ENCODE data around the gene AHCTF1.

Gene AHCTF1

DNA sequence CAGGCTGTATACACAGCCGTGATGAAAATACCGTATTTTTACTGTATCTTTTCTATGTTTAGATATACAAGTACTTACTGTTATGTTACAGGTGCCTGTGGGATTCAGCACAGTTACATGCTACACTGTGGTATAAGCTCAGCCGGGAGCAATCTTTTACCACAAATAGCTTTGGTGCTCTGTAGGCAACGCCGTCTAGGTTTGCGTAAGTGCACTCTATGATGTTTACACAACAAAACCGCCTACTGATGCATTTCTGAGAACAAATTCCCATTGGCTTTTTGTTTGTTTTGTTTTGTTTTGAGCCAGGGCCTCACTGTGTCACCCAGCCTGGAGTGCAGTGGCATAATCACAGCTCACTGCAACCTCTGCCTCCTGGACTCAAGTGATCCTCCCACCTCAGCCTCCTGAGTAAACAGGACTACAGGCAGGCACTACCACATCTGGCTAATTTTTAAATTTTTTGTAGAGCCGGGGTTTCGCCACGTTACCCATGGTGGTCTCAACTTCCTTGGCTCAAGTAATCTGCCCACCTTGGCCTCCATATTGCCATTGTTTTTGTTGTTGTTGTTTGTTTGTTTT lies 126.5 kb downstream of the AHCTF1 start:
- Mint-ChIP-seq H3K36me3 (ENCODE audit: low read depth) (no peaks in the 10 kb centered on the region), H3K9me3 (no peaks in the 10 kb centered on the region), H3K4me3 (no peak overlapping the region), H3K4me1 (ENCODE audit: low read depth) (no peaks in the 10 kb centered on the region), H3K27ac (no peak overlapping the region), H3K27me3 (no peaks in the 10 kb centered on the region)

GRCh38 chr1:246803883-246804282 lies 127.9 kb downstream of the AHCTF1 start:
- Mint-ChIP-seq H3K4me3 (no peak overlapping the region), H3K27ac (no peak overlapping the region), H3K4me1 (ENCODE audit: low read depth) (no peaks in the 10 kb centered on the region), H3K9me3 (no peaks in the 10 kb centered on the region), H3K36me3 (ENCODE audit: low read depth) (no peaks in the 10 kb centered on the region), H3K27me3 (no peaks in the 10 kb centered on the region)

DNA sequence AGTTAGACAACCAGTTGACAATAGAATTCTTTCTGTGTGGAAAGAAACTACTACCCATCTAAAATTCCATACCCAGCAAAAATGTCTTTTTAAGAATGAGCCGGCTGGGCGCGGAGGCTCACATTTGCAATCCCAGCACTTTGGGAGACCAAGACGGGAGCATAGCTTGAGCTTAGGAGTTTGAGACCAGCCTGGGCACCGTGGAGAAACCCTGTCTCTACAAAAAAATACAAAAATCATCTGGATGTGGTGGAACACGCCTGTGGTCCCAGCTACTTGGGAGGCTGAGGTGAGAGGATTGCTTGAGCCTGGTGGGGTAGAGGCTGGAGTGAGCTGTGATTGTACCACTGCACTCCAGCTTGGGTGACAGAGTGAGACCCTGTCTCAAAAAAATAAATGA lies 128.4 kb downstream of the AHCTF1 start:
- Mint-ChIP-seq H3K9me3 (no peaks in the 10 kb centered on the region), H3K36me3 (ENCODE audit: low read depth) (no peaks in the 10 kb centered on the region), H3K4me1 (ENCODE audit: low read depth) (no peaks in the 10 kb centered on the region), H3K27me3 (no peaks in the 10 kb centered on the region), H3K27ac (no peak overlapping the region), H3K4me3 (no peak overlapping the region)

GRCh38 chr1:246801241-246802020 lies 130.3 kb downstream of the AHCTF1 start:
- no peaks in the 10 kb centered on the region for H3K9me3 Mint-ChIP-seq
- no peak overlapping the region for H3K4me3 Mint-ChIP-seq
- H3K27me3 Mint-ChIP-seq, result no peaks in the 10 kb centered on the region
- H3K27ac Mint-ChIP-seq, result no peak overlapping the region
- H3K36me3 Mint-ChIP-seq (ENCODE audit: low read depth), result no peaks in the 10 kb centered on the region
- H3K4me1 Mint-ChIP-seq (ENCODE audit: low read depth), result no peaks in the 10 kb centered on the region

DNA sequence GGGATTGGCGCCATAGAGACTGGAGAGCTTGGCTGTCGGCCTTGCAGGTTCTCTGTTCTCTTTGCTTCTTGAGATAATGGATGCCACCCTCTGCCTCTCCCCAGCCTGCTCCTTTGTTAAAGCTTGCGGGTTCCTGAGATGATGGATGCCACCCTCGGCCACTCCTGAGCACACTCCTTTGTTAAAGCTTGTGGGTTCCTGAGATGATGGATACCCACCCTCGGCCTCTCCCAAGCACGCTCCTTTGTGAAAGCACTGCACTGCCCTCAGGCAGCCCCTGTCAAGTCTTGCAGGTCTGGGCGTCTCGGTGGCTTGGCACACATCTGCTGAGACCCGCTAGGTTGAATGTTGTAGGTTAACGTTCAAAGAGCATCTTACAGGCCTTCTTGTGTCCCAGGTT lies 131.0 kb downstream of the AHCTF1 start:
- H3K4me3 Mint-ChIP-seq, result no peak overlapping the region
- H3K9me3 Mint-ChIP-seq, result no peaks in the 10 kb centered on the region
- H3K36me3 Mint-ChIP-seq (ENCODE audit: low read depth), result no peaks in the 10 kb centered on the region
- no peaks in the 10 kb centered on the region for H3K4me1 Mint-ChIP-seq (ENCODE audit: low read depth)
- no peaks in the 10 kb centered on the region for H3K27me3 Mint-ChIP-seq
- H3K27ac Mint-ChIP-seq, result no peak overlapping the region

- Mint-ChIP-seq H3K36me3 (ENCODE audit: low read depth) (no peaks in the 10 kb centered on the region), H3K27ac (no peak overlapping the region), H3K4me3 (no peak overlapping the region), H3K9me3 (no peaks in the 10 kb centered on the region), H3K27me3 (no peaks in the 10 kb centered on the region), H3K4me1 (ENCODE audit: low read depth) (no peaks in the 10 kb centered on the region)
Observed at GRCh38 chr1:246800356-246800755, 131.4 kb downstream of the AHCTF1 start.

GRCh38 chr1:246798606-246799496 lies 132.9 kb downstream of the AHCTF1 start:
- Mint-ChIP-seq H3K27ac (no peak overlapping the region), H3K27me3 (no peaks in the 10 kb centered on the region), H3K4me1 (ENCODE audit: low read depth) (no peaks in the 10 kb centered on the region), H3K4me3 (no peak overlapping the region), H3K9me3 (no peaks in the 10 kb centered on the region), H3K36me3 (ENCODE audit: low read depth) (no peaks in the 10 kb centered on the region)

DNA sequence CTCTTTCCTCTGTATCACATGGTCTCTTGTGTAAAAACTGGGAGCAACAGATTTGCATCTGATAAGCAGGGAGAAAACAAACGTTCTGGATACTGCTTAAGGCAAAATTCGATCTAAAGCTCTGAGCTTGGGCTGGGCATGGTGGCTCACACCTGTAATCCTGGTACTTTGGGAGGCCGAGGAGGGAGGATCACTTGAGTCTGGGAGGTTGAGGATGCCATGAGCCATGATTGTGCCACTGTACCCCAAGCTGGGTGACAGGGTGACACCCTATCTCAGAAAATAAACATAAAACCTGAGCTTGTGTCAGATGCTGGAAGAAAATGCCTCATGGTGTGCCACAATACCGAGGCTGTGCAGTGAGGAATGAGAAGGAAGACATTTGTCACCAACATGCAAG lies 133.6 kb downstream of the AHCTF1 start:
- no peaks in the 10 kb centered on the region for H3K9me3 Mint-ChIP-seq
- no peaks in the 10 kb centered on the region for H3K27me3 Mint-ChIP-seq
- H3K36me3 Mint-ChIP-seq (ENCODE audit: low read depth), result no peaks in the 10 kb centered on the region
- H3K27ac Mint-ChIP-seq, result no peak overlapping the region
- no peaks in the 10 kb centered on the region for H3K4me1 Mint-ChIP-seq (ENCODE audit: low read depth)
- no peak overlapping the region for H3K4me3 Mint-ChIP-seq

DNA sequence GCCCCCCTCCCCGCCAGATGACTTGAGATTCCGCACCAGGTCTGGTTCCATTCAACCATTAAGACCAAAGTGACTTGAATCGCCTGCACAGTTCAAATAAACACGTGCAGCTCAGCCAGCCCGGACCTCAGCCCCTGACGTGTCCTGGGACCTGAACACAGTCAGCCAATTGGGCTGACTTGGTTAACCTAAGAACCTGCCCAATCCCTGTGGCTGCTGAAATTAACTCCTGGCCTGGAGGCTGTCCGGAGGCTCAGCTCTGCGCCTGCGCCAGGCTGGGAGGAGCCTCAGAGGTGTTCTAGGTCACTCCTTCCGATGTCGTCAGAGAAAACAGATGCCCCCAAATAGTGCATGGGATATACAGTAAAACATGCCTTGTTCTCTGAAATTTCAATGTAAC lies 134.2 kb downstream of the AHCTF1 start:
- Mint-ChIP-seq H3K27ac (no peak overlapping the region), H3K36me3 (ENCODE audit: low read depth) (no peaks in the 10 kb centered on the region), H3K27me3 (no peaks in the 10 kb centered on the region), H3K4me3 (no peak overlapping the region), H3K9me3 (no peaks in the 10 kb centered on the region), H3K4me1 (ENCODE audit: low read depth) (no peaks in the 10 kb centered on the region)

DNA sequence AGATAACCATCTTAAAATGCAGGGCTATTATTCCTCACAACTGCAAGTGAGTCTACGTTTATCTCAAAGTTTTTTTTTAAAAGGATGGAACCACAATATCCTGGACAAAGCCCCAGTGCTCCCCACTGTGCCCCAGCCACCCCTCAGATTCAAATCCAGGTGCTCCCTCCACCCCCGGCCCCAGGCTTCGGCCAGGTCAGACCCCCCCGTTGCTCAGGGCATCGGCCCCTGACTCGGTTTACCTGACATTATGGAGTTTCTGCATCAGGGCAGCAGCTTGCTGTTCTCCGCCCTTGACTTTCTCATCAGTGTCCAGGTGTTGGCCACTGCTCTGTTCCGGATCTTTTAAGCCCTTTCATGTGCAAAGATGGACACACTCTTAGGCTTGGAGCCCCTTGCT lies 134.6 kb downstream of the AHCTF1 start:
- Mint-ChIP-seq H3K36me3 (ENCODE audit: low read depth) (no peaks in the 10 kb centered on the region), H3K27ac (no peak overlapping the region), H3K4me1 (ENCODE audit: low read depth) (no peaks in the 10 kb centered on the region), H3K4me3 (no peak overlapping the region), H3K9me3 (no peaks in the 10 kb centered on the region), H3K27me3 (no peaks in the 10 kb centered on the region)

- H3K27me3 Mint-ChIP-seq, result no peaks in the 10 kb centered on the region
- H3K4me3 Mint-ChIP-seq, result no peak overlapping the region
- no peaks in the 10 kb centered on the region for H3K9me3 Mint-ChIP-seq
- H3K36me3 Mint-ChIP-seq (ENCODE audit: low read depth), result no peaks in the 10 kb centered on the region
- H3K4me1 Mint-ChIP-seq (ENCODE audit: low read depth), result no peaks in the 10 kb centered on the region
- H3K27ac Mint-ChIP-seq, result no peak overlapping the region
Observed at GRCh38 chr1:246795906-246796694, 135.6 kb downstream of the AHCTF1 start.

DNA sequence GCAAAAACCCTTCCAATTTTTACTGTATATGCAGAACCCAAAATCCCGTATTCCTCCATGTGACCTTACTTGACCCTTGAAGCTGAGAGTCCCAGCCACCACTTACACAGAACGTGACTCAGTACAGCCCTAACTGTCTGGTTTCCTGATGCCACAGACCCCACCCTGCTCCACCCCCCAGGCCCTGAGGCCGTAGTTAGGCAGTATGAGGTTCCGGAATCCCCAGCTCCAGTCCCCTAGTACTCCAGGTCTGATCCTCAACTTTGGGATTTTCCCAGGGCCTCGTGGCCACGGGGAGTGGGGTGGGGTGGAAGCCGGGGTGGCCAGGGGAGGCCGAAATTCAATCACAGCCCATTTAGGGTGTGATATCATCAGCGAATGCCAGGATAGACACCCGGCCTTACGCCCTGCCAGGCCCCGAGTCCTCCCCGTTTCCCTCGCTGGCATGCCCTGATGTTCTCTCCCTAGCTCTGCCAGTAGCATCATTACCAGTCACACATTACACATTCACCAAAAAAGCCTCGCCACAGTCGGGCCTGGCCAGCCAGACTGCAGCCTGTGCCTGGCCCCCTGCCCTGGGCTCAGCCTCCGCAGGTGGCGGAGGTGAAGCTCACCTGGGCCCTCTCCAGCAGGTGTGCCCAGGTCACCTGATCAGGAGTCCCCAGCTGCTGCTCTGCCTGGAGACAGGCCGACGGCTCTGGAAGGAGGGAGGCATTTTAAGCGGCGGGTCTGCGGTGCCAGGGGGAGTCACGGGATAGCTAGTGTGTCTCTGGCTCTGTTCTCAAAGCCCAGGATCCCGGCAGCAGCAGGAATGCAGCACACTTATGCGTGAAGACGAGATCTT lies 136.7 kb downstream of the AHCTF1 start:
- no peaks in the 10 kb centered on the region for H3K36me3 Mint-ChIP-seq (ENCODE audit: low read depth)
- H3K4me3 Mint-ChIP-seq, result no peak overlapping the region
- no peaks in the 10 kb centered on the region for H3K4me1 Mint-ChIP-seq (ENCODE audit: low read depth)
- no peaks in the 10 kb centered on the region for H3K9me3 Mint-ChIP-seq
- no peak overlapping the region for H3K27ac Mint-ChIP-seq
- peaks cover 4% of the 10 kb centered on the region for H3K27me3 Mint-ChIP-seq

DNA sequence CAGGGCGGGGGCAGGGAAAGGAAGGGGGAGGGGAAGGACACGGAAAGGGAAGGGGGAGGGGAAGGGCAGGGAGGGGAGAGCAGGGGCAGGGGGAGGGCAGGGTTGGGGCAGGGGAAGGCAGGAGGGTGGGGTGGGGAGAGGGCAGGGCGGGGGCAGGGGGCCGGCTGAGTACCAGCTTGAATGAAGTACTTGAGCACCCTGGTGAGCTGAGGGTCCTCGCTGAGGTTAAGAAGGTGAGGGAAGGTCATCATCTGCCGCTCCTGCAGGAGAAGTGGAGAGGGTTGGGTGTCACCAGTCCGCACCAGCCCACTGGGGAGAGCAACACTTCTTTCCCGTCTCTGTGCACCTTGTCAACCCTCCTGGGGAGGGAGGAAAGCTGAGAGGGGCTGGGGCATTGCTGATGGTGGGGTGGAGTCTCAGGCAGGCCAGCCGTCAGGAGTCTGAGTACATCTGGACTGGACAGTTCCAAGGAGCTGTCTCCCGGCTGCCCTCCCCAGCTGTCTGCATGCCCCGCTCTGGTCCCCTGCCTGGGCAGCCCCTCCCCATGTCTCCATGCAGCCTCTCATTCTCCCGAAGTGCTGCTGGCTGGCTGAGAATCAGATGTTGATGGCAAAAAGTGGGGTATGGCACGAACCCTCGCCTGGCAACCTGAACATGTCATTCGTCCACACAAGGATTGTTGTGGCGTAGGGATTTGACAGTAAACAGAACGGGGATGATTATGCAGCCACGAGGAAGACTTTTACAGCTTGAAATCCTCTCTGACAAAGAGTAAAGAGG lies 137.5 kb downstream of the AHCTF1 start:
- H3K27ac Mint-ChIP-seq, result no peak overlapping the region
- peaks cover 2% of the 10 kb centered on the region for H3K4me1 Mint-ChIP-seq (ENCODE audit: low read depth)
- H3K4me3 Mint-ChIP-seq, result no peak overlapping the region
- H3K36me3 Mint-ChIP-seq (ENCODE audit: low read depth), result no peaks in the 10 kb centered on the region
- no peaks in the 10 kb centered on the region for H3K9me3 Mint-ChIP-seq
- peaks cover 8% of the 10 kb centered on the region for H3K27me3 Mint-ChIP-seq

Measured in stimulated activated naive CD8-positive, alpha-beta T cell treated with anti-CD3 and anti-CD28 coated beads, Interleukin-15, Interleukin-2, amounts not matched to agents 100 ng/mL and 50 ng/mL, for 24 hours (primary cell).